ENCODE results near the gene OPN1SW. TPM values are rescaled to one million over a fixed set of nuclear protein-coding genes. Genes with fewer than 3 reads are reported as not detected.

The OPN1SW gene
- total and polyA plus RNA-seq, 9 of the 15 experiments (the other 6 are each of a cell fraction or from before 2014, with no cell fraction given), result 0.84 to 1.0 TPM; not detected in 7

DNA sequence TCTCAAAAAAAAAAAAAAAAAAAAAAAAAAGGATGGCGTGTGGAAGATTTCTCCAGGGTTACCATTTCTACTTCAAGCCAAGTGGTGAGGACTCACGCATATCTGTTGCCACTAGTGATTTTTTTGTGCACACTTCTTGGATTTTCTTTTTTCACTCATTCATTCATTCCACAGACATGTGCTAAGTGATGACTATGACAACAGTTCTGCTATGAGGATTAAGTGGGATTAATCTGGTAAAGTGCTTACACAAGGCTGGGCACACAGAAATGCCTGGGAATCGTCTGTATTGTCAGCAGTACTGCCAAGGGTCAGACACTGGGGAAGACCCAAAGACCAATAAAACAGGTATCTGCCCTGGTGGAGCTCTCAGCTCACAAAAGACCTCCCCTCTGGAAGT, 6.3 kb upstream of the OPN1SW start:
- no peak for ATAC-seq
- H3K36me3 ChIP-seq (ENCODE audit: control insufficient read depth, insufficient read depth, low read length), result no peaks in the 10 kb centered on the region
- no peak overlapping the region; a peak in 1 of 4 replicates for H3K9ac ChIP-seq (ENCODE audit: insufficient read depth in 1 of 2, low read depth in 2 of 2, low read length in 2 of 2)
- no peaks in the 10 kb centered on the region for H4K20me1 ChIP-seq (replicated peaks; ENCODE audit: control insufficient read depth, insufficient read depth, low read length)
- 0 out of 2 replicates have a peak overlapping the region, but pooled peaks have one; percentile 98 for H2AFZ ChIP-seq (ENCODE audit: low read depth, low read length)
- H3K79me2 ChIP-seq (ENCODE audit: control insufficient read depth, insufficient read depth, low read length), result no peaks in the 10 kb centered on the region
- H3K27ac ChIP-seq (ENCODE audit: extremely low read depth, low read depth, low read length), result no peak overlapping the region
- TF ChIP-seq SETDB1 (IDR thresholded peaks at IDR 0.05; ENCODE audit: low read length) (no peak), ZNF24 (IDR thresholded peaks at IDR 0.05) (peak; percentile 60; the same call in 1 of the 2 replicates)
- ChIA-PET POLR2A (interaction anchor here (1.0 to 3.1 kb wide), 9 partner anchors 8 to 54 kb away, joined by 3 to 29 read pairs (median 8); partner anchors contain the start of gene CALU), CTCF (ENCODE audit: low intra/inter-chr PET ratio) (no interaction called here)
- H3K4me1 ChIP-seq (replicated peaks in 1 of 2; ENCODE audit: control insufficient read depth in 2 of 2, insufficient read depth in 2 of 2, low read length in 2 of 2), result peaks cover 5 to 22% of the 10 kb centered on the region in 2 experiments; a peak in 4 of 5 replicates
- no peak overlapping the region for H3K4me3 ChIP-seq
- intact Hi-C loops (cut with micrococcal nuclease) (loop anchor here (2.0 to 5.0 kb wide), 3 partner anchors 43 to 80 kb away; partner anchors contain the start of genes ATP6V1F and CALU), in situ Hi-C loops (cut with MboI) (no loop called here)
- no peak for FAIRE-seq
- no peaks in the 10 kb centered on the region for H3K9me3 ChIP-seq (replicated peaks; ENCODE audit: control insufficient read depth, insufficient read depth, low read depth, low read length)
- no peak for DNase-seq (ENCODE audit: extremely low read depth in 1 of 4, low spot score in 3 of 4)
- no peaks in the 10 kb centered on the region for H3K9me1 ChIP-seq (ENCODE audit: control insufficient read depth, insufficient read depth, low read length)
- no TSS peak for BruUV-seq (replicated peaks)
- H3K4me2 ChIP-seq (ENCODE audit: insufficient read depth, low read length), result no peak overlapping the region
- H3K27me3 ChIP-seq (ENCODE audit: control insufficient read depth in 2 of 2, insufficient read depth in 2 of 2, low read length in 2 of 2), result no peaks in the 10 kb centered on the region; a peak in 1 of 5 replicates
- 33% methylated on average over 3 of the region's 3 CpGs for WGBS (ENCODE audit: insufficient coverage, low coverage, missing lambda C conversion rate)

DNA sequence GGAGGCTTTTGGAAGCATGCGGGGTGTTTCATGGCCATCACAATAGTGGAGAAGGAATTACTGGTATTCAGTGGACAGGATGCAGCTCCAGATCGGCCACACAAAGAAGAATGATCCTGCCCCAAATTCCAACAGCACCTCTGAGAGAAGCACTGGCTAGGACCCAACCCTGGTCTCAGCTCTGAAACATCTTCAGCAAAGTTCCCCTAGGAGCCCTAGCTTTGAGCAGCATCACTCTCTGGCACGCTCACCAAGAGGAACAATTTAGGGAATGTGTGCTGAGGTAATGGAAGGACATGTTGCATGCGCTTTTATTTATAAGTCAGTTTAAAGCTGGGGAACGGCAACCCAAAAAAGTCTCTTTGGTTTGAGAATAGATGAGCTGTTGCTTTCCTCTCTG, 5.5 kb upstream of the OPN1SW start:
- ChIA-PET CTCF (ENCODE audit: low intra/inter-chr PET ratio) (no interaction called here), POLR2A (interaction anchor here (0.7 to 3.1 kb wide), 7 partner anchors 8 to 52 kb away, joined by 3 to 18 read pairs (median 4); partner anchors contain the start of gene CALU)
- H3K9me1 ChIP-seq (ENCODE audit: control insufficient read depth, insufficient read depth, low read length), result no peaks in the 10 kb centered on the region
- no peak overlapping the region for H3K4me2 ChIP-seq (ENCODE audit: insufficient read depth, low read length)
- H2AFZ ChIP-seq (ENCODE audit: low read depth, low read length), result peak overlapping the region; percentile 29; the same call in 1 of the 2 replicates
- H3K9me3 ChIP-seq (replicated peaks; ENCODE audit: control insufficient read depth, insufficient read depth, low read depth, low read length), result no peaks in the 10 kb centered on the region
- H3K27ac ChIP-seq (ENCODE audit: extremely low read depth, low read depth, low read length), result no peak overlapping the region
- no peaks in the 10 kb centered on the region for H3K36me3 ChIP-seq (ENCODE audit: control insufficient read depth, insufficient read depth, low read length)
- no TSS peak for BruUV-seq (replicated peaks)
- 69% methylated on average over 5 of the region's 5 CpGs for WGBS (ENCODE audit: insufficient coverage, low coverage, missing lambda C conversion rate)
- no peak for FAIRE-seq
- peaks cover 5 to 22% of the 10 kb centered on the region in 2 experiments; a peak in 4 of 5 replicates for H3K4me1 ChIP-seq (replicated peaks in 1 of 2; ENCODE audit: control insufficient read depth in 2 of 2, insufficient read depth in 2 of 2, low read length in 2 of 2)
- H3K4me3 ChIP-seq, result no peak overlapping the region
- H4K20me1 ChIP-seq (replicated peaks; ENCODE audit: control insufficient read depth, insufficient read depth, low read length), result no peaks in the 10 kb centered on the region
- DNase-seq (ENCODE audit: extremely low read depth in 1 of 4, low spot score in 3 of 4), result no peak
- no peaks in the 10 kb centered on the region for H3K79me2 ChIP-seq (ENCODE audit: control insufficient read depth, insufficient read depth, low read length)
- in situ Hi-C loops (cut with MboI) (no loop called here), intact Hi-C loops (cut with micrococcal nuclease) (loop anchor here (5.0 kb wide), 1 partner anchor 81 kb away; the partner anchor contains the start of gene ATP6V1F)
- no peak for ATAC-seq
- TF ChIP-seq ZNF586 (CRISPR knock-in tag; conservative IDR thresholded peaks at IDR 0.05), result no peak
- TF ChIP-seq BDP1 (IDR thresholded peaks at IDR 0.05; ENCODE audit: insufficient read depth, insufficient read length), result no peak
- TF ChIP-seq, protein P1, sequence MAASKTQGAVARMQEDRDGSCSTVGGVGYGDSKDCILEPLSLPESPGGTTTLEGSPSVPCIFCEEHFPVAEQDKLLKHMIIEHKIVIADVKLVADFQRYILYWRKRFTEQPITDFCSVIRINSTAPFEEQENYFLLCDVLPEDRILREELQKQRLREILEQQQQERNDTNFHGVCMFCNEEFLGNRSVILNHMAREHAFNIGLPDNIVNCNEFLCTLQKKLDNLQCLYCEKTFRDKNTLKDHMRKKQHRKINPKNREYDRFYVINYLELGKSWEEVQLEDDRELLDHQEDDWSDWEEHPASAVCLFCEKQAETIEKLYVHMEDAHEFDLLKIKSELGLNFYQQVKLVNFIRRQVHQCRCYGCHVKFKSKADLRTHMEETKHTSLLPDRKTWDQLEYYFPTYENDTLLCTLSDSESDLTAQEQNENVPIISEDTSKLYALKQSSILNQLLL (CRISPR knock-in tag; IDR thresholded peaks at IDR 0.05; ENCODE audit: borderline replicate concordance), result no peak
- TF ChIP-seq CBX8 (IDR thresholded peaks at IDR 0.05; ENCODE audit: borderline replicate concordance, extremely low read depth, low read depth, low read length, poor library complexity, severe bottlenecking), result no peak
- TF ChIP-seq TBL1XR1 (IDR thresholded peaks at IDR 0.05; ENCODE audit: low read length in 2 of 2), result no peak
- no peak for TF ChIP-seq ZNF311 (CRISPR knock-in tag; IDR thresholded peaks at IDR 0.05)
- TF ChIP-seq MAZ (CRISPR knock-in tag; conservative IDR thresholded peaks at IDR 0.05 in 1 of 2, IDR thresholded peaks at IDR 0.05 in 1 of 2), result no peak
- TF ChIP-seq ZFP1 (CRISPR knock-in tag; IDR thresholded peaks at IDR 0.05), result no peak
- TF ChIP-seq PHF20 (IDR thresholded peaks at IDR 0.05; ENCODE audit: partially characterized antibody), result no peak
- no peak for TF ChIP-seq ZBTB17 (CRISPR knock-in tag; IDR thresholded peaks at IDR 0.05)
- TF ChIP-seq SMARCA5 (IDR thresholded peaks at IDR 0.05), result no peak
- no peak for TF ChIP-seq PCBP2 (IDR thresholded peaks at IDR 0.05; ENCODE audit: low read depth, low read length, poor library complexity, severe bottlenecking)
- no peak for TF ChIP-seq CHCHD3 (CRISPR knock-in tag; IDR thresholded peaks at IDR 0.05)
- no peak overlapping the region for H3K9ac ChIP-seq (ENCODE audit: insufficient read depth in 1 of 2, low read depth in 2 of 2, low read length in 2 of 2)
- H3K27me3 ChIP-seq (ENCODE audit: control insufficient read depth in 2 of 2, insufficient read depth in 2 of 2, low read length in 2 of 2), result no peaks in the 10 kb centered on the region; a peak in 1 of 5 replicates

All from K562 (cell line).